CD4-positive, alpha-beta T cell treated with Interleukin-15 for 1 hour (primary cell): ENCODE data around the gene ZBED5.
"Not testable (repeated sequence)": the region's sequence is repeated elsewhere in the genome, so short reads cannot be mapped to it uniquely, and the experiment has no call there.

ENCODE experiments used
- DNase-seq: peaks from one replicate; pipeline ENCODE4 v3.0.0-alpha.2; 2020

ZBED5 gene

GRCh38 chr11:10857709-10858438, at the start of gene ZBED5:
TSS of gene ZBED5 (minus strand) at chr11:10858053. CDS start at chr11:10854945, 3,108 bp downstream.
- DNase-seq, result peak; percentile 96

DNA sequence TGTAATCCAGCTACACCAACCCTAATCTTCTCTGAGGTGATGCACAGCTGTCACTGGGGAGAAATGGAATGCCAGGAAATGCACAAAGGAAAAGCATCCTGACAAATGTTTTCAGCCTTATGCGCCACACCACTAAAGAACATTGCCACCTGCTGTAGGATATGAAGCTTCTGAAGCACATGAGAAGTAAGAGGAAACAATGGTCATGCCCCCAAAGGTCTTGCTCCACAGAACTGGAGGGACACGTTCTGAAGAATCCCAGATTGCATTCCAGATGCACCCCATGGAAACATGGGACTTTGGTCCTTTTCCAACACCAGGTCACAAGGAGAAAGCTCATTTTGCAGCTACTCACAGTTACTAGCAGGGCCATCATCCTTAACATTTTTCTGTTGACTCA, 48.7 kb upstream of the ZBED5 start:
- no peak for DNase-seq

- peak; percentile 32 for DNase-seq
Measured at GRCh38 chr11:10902301-10903063, 44.6 kb upstream of the ZBED5 start.

DNA sequence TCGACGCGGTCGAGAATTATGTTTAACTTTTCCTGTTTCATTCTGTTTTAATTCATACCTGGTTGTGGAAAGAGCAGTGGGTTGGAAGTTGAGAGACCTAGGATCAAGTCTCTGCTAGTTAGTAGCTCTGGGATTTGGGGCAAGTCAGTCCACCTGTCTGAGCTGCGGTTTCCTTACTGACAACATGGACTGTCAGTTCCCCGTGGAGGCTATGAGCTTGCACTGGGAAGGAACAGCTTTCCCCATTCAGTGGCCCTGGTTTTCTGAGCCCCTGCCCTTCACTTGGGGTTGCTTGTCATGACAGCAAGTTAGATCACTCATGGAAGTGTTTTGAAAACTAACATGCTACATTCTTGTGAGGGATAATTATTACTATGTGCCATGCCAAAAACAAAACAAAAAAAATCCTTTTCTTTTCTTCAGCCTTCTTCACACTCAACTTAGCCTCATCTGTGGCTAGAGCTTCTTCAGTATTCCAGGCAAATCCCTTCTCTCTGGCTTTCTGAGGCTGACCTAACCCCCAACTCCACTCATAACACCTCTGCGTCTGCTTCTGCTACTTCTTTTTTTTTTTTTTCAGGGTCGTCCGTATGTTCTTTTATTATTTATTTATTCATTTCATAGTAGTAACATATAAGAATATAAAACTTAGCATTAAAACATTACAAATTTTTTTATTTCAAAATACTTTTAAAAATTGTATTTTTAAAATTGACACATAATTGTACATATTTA, 43.0 kb upstream of the ZBED5 start:
- DNase-seq, result no peak

DNA sequence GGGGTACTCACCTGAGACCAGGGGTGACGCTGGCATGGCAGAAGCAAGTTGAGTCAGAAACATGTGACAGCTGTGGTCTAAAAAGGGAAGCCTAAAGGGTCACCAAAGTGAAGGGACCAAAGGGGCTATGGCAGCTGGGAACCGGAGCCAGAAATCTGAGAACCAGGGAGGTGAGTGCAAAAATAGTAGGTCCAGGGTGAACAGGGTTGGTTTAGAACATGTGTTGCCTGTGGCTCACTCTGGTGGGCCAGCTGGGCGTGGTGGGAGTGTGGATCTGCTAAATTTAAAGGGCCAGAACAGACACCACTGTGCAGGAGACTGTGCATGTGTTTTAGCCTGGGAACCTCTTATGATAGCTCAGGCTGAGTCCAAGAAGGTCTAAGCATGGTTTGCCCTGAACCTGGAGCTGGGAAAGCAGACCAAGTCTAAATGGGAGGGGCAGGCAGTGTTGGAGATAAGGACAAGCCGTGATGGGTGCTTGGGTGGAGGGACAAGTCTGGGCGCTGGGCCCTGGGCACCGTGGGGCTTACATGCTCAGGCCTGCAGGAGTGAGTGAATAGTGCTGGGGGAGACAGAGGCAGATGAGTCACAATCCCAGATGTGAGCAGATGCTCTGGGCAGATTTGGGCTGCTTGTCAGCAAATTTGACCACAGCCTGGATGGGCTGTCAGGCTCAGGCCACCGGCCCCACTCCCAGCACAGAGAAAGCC, 41.4 kb upstream of the ZBED5 start:
- DNase-seq, result no peak

GRCh38 chr11:10898763-10899025, 40.8 kb upstream of the ZBED5 start:
- DNase-seq, result no peak

GRCh38 chr11:10898003-10898762, 40.3 kb upstream of the ZBED5 start:
- peak; percentile 71 for DNase-seq

GRCh38 chr11:10897150-10897549, 39.3 kb upstream of the ZBED5 start:
- DNase-seq, result no peak

DNA sequence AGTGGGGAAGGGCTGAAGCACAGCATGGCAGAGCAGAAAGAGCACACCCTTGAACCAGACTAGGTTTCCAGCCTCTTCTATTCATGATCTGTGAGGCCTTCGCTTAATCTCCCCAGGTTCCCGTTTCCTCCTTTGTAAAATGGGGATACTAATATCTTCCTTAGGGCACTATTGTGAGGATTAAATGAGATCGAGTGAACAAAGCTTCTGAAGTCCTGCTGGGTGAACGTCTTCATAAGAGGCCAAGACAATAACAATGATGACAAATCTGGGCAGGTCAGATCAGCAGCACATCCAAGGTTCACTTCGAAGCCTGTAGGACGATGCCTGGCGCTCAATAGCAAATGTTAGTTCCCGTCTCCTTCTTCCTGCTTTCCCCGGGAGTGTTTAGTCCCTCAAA, 38.6 kb upstream of the ZBED5 start:
- DNase-seq, result no peak

DNA sequence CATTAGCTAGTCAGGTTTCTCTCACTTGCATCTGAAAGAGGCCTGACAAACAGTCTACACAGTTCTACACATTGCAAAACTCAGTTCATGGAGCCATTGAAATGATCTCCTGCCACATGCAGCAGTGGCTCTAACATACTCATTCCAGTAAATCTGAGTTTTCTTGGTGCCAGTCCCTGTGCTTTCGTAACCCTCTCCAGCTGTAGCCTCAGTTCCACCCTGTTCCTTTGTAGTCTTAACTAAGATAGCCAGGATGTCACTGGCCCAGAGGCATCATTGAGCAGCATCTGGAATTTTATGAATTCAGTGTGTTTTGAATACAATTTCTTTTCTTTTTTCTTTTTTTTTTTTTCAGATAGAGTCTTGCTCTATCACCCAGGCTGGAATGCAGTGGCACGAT, 37.4 kb upstream of the ZBED5 start:
- no peak for DNase-seq

DNA sequence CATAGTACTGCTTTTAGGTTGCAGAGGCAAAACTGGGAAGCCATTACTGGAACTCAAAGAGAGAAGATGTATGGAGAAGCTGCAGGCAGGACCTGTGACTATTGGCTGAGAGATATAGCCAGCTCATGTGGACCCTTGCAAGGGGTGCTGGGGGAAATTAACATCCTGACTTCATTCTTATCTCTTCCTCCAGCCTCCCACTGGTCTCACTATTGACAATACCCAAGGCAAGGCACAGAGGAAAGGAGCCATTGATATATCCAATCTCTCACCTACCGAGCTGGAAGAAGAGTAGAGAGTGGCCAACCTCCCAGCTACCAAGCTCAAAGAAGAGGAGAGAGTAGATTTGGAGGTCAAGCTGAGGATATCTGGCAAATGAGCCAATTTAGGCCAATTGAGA, 36.8 kb upstream of the ZBED5 start:
- DNase-seq, result no peak

DNA sequence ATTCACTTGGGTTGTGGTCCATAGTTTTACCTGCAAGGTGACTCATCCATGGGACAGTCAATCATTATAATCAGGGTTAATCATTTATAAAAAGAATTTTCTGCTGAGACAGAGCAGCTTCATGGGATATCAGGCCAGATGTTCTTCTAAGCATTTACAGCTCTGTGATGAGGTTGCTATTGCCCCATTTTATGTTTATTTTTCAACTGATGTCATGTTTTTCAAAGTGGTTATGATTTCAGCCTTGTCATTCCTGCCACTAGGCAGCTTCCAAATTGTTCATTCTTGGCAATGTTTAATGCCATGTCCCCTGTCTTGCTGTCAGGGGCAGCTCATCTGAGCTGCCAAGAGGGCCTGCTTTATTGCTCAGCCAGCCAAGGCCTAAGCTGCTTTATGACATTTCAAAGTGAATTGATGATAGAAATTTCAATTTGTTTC, 35.9 kb upstream of the ZBED5 start:
- DNase-seq, result no peak

- no peak for DNase-seq
Measured at GRCh38 chr11:10892250-10892649, 34.4 kb upstream of the ZBED5 start.

- DNase-seq, result no peak
Measured at GRCh38 chr11:10891151-10891720, 33.4 kb upstream of the ZBED5 start.

- not testable (repeated sequence) for DNase-seq
Measured at GRCh38 chr11:10890083-10890482, 32.2 kb upstream of the ZBED5 start.

DNA sequence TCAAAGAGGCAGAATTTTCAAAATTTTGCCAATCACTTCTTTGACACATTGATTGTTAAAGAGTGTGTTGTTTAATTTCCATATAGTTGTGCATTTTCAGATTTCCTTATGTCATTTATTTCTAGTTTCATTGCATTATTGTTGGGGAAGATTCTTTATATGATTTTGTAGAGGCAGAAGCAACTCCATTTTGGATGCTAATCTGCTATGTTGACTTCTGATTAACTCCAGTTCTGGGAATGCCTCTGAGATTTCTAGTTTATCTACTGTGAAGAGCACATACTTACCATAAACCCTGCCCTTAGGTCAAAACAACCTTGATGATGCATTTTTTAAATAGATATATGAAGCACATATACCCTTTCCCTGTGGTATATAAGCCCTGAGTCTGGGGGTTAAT, 29.5 kb upstream of the ZBED5 start:
- no peak for DNase-seq

GRCh38 chr11:10886652-10887250, 28.9 kb upstream of the ZBED5 start:
- no peak for DNase-seq

DNA sequence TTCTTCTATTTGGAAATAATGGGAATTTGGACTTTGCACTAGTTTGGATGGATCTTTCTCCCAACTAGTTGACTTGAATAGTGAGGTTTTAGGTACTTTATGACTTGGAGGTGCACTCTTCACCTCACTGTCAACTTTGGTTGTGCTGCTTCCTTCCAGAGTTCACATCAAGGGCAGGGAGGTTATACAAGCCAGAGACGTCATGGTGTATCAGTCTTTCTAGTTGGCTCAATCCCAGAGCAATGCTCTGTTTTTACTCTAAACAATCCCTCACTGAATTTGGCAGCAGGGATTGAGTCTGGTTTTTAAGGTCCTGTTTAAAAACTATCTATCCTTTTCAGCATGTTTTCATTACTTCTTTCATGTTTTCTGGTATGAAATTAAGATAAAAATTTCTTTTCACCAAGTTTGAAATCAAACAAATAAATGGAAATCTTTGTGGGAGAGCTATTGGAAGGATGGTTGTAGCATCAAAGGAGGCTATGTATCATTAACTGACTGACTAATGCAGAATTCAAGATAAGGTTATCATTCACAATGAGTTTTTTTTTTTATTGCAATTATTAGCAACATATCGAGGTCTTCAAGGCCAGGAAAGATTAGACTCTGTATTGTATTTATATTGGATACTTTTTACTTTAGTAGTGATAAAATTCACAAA, 28.0 kb upstream of the ZBED5 start:
- no peak for DNase-seq

GRCh38 chr11:10884292-10884691, 26.4 kb upstream of the ZBED5 start:
- DNase-seq, result not testable (repeated sequence)

GRCh38 chr11:10881892-10882291, 24.0 kb upstream of the ZBED5 start:
- DNase-seq, result no peak
